Measurements from ENCODE around the gene PTPRG.

PTPRG gene

GRCh38 chr3:62094461-62094860, 533.1 kb downstream of the PTPRG start:
- H3K27ac ChIP-seq (ENCODE audit: low read depth, low read length), result no peak overlapping the region
- no peaks in the 10 kb centered on the region for H3K9me3 ChIP-seq (ENCODE audit: insufficient read depth, low read depth, low read length)
- 97% methylated on average over 5 of the region's 5 CpGs for WGBS
- H3K9ac ChIP-seq (ENCODE audit: low read depth, low read length), result no peak overlapping the region
- H3K4me3 ChIP-seq (ENCODE audit: low read length), result no peak overlapping the region
- H3K27me3 ChIP-seq (ENCODE audit: insufficient read depth, low read length), result no peaks in the 10 kb centered on the region
- no peaks in the 10 kb centered on the region for H3K4me1 ChIP-seq (ENCODE audit: insufficient read depth, low read length)
- H3K36me3 ChIP-seq (ENCODE audit: insufficient read depth, low read length), result no peaks in the 10 kb centered on the region

DNA sequence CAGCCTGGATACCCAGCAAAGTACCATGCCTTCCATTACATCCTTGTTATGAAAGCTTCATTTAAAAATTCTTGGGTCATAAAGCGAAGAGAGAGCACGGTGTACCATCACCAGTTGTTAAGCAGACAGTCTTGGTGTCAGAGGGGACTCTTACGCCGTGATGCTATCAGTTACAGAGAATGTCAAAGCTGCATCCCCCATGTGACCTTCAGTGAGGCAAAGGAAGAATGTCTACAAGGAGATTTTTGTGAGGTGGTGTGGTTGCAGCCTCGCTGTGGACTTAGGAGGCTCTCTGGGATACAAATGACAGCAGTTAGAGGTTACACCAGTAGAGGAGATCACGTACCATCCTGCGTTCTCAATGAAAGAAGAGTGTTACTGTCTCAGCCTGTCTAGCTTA, 533.7 kb downstream of the PTPRG start:
- WGBS, result 95% methylated on average over 7 of the region's 7 CpGs
- no peaks in the 10 kb centered on the region for H3K4me1 ChIP-seq (ENCODE audit: insufficient read depth, low read length)
- no peak overlapping the region for H3K4me3 ChIP-seq (ENCODE audit: low read length)
- H3K9ac ChIP-seq (ENCODE audit: low read depth, low read length), result no peak overlapping the region
- no peaks in the 10 kb centered on the region for H3K36me3 ChIP-seq (ENCODE audit: insufficient read depth, low read length)
- no peaks in the 10 kb centered on the region for H3K9me3 ChIP-seq (ENCODE audit: insufficient read depth, low read depth, low read length)
- no peak overlapping the region for H3K27ac ChIP-seq (ENCODE audit: low read depth, low read length)
- no peaks in the 10 kb centered on the region for H3K27me3 ChIP-seq (ENCODE audit: insufficient read depth, low read length)

DNA sequence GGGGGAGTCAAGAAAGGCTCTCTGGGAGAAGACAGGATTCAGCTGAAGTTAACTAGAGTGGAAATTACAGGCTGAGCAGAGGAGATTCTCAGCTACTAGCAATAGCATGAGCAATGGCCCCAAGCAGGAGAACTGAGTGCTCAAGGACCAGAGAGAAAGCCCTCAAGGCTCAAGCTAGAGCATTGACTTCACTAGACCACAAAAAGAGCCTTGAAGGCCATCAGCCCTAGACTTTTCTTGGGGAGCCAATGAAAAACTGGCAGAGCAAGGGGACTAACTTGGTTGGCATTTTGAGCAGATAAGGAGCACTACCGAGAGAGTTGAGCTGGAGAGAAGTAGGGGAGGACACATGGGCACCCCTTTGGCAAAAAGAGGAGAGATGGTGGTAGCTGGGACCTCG, 534.4 kb downstream of the PTPRG start:
- no peaks in the 10 kb centered on the region for H3K27me3 ChIP-seq (ENCODE audit: insufficient read depth, low read length)
- no peaks in the 10 kb centered on the region for H3K9me3 ChIP-seq (ENCODE audit: insufficient read depth, low read depth, low read length)
- WGBS, result 90% methylated on average over 2 of the region's 2 CpGs
- no peak overlapping the region for H3K27ac ChIP-seq (ENCODE audit: low read depth, low read length)
- no peaks in the 10 kb centered on the region for H3K4me1 ChIP-seq (ENCODE audit: insufficient read depth, low read length)
- H3K4me3 ChIP-seq (ENCODE audit: low read length), result no peak overlapping the region
- H3K36me3 ChIP-seq (ENCODE audit: insufficient read depth, low read length), result no peaks in the 10 kb centered on the region
- H3K9ac ChIP-seq (ENCODE audit: low read depth, low read length), result no peak overlapping the region

- H3K27me3 ChIP-seq (ENCODE audit: insufficient read depth, low read length), result no peaks in the 10 kb centered on the region
- no peaks in the 10 kb centered on the region for H3K36me3 ChIP-seq (ENCODE audit: insufficient read depth, low read length)
- H3K27ac ChIP-seq (ENCODE audit: low read depth, low read length), result no peak overlapping the region
- no peaks in the 10 kb centered on the region for H3K4me1 ChIP-seq (ENCODE audit: insufficient read depth, low read length)
- H3K9ac ChIP-seq (ENCODE audit: low read depth, low read length), result no peak overlapping the region
- WGBS, result 75% methylated on average over 1 of the region's 1 CpG
- no peak overlapping the region for H3K4me3 ChIP-seq (ENCODE audit: low read length)
- no peaks in the 10 kb centered on the region for H3K9me3 ChIP-seq (ENCODE audit: insufficient read depth, low read depth, low read length)
Measured at GRCh38 chr3:62096521-62096920, 535.1 kb downstream of the PTPRG start.

- no peak overlapping the region for H3K4me3 ChIP-seq (ENCODE audit: low read length)
- H3K27ac ChIP-seq (ENCODE audit: low read depth, low read length), result no peak overlapping the region
- no peaks in the 10 kb centered on the region for H3K27me3 ChIP-seq (ENCODE audit: insufficient read depth, low read length)
- H3K9me3 ChIP-seq (ENCODE audit: insufficient read depth, low read depth, low read length), result no peaks in the 10 kb centered on the region
- no peaks in the 10 kb centered on the region for H3K36me3 ChIP-seq (ENCODE audit: insufficient read depth, low read length)
- H3K9ac ChIP-seq (ENCODE audit: low read depth, low read length), result no peak overlapping the region
- H3K4me1 ChIP-seq (ENCODE audit: insufficient read depth, low read length), result no peaks in the 10 kb centered on the region
- WGBS, result 98% methylated on average over 9 of the region's 9 CpGs
Measured at GRCh38 chr3:62097121-62097520, 535.8 kb downstream of the PTPRG start.

- WGBS, result 85% methylated on average over 3 of the region's 4 CpGs
Measured at GRCh38 chr3:62098646-62099365, 537.4 kb downstream of the PTPRG start.

GRCh38 chr3:62100282-62100989, 539.1 kb downstream of the PTPRG start:
- Histone ChIP-seq H3K4me3 (ENCODE audit: low read length) (no peak overlapping the region), H3K9me3 (ENCODE audit: insufficient read depth, low read depth, low read length) (no peaks in the 10 kb centered on the region), H3K36me3 (ENCODE audit: insufficient read depth, low read length) (no peaks in the 10 kb centered on the region), H3K4me1 (ENCODE audit: insufficient read depth, low read length) (no peaks in the 10 kb centered on the region), H3K27me3 (ENCODE audit: insufficient read depth, low read length) (no peaks in the 10 kb centered on the region), H3K27ac (ENCODE audit: low read depth, low read length) (no peak overlapping the region), H3K9ac (ENCODE audit: low read depth, low read length) (no peak overlapping the region)
- 98% methylated on average over 5 of the region's 7 CpGs for WGBS

More at GRCh38 chr3:62098646-62099365, 537.4 kb downstream of the PTPRG start:
- H3K9ac ChIP-seq (ENCODE audit: low read depth, low read length), result no peak overlapping the region
- no peaks in the 10 kb centered on the region for H3K4me1 ChIP-seq (ENCODE audit: insufficient read depth, low read length)
- no peaks in the 10 kb centered on the region for H3K9me3 ChIP-seq (ENCODE audit: insufficient read depth, low read depth, low read length)
- H3K36me3 ChIP-seq (ENCODE audit: insufficient read depth, low read length), result no peaks in the 10 kb centered on the region
- H3K4me3 ChIP-seq (ENCODE audit: low read length), result no peak overlapping the region
- no peaks in the 10 kb centered on the region for H3K27me3 ChIP-seq (ENCODE audit: insufficient read depth, low read length)
- H3K27ac ChIP-seq (ENCODE audit: low read depth, low read length), result no peak overlapping the region

GRCh38 chr3:62101488-62101887, 540.1 kb downstream of the PTPRG start:
- Histone ChIP-seq H3K9ac (ENCODE audit: low read depth, low read length) (no peak overlapping the region), H3K9me3 (ENCODE audit: insufficient read depth, low read depth, low read length) (no peaks in the 10 kb centered on the region), H3K4me1 (ENCODE audit: insufficient read depth, low read length) (no peaks in the 10 kb centered on the region), H3K36me3 (ENCODE audit: insufficient read depth, low read length) (no peaks in the 10 kb centered on the region), H3K4me3 (ENCODE audit: low read length) (no peak overlapping the region), H3K27me3 (ENCODE audit: insufficient read depth, low read length) (no peaks in the 10 kb centered on the region), H3K27ac (ENCODE audit: low read depth, low read length) (no peak overlapping the region)
- WGBS, result 95% methylated on average over 1 of the region's 1 CpG

GRCh38 chr3:62103531-62103930, 542.2 kb downstream of the PTPRG start:
- no peaks in the 10 kb centered on the region for H3K27me3 ChIP-seq (ENCODE audit: insufficient read depth, low read length)
- no peak overlapping the region for H3K4me3 ChIP-seq (ENCODE audit: low read length)
- 92% methylated on average over 3 of the region's 3 CpGs for WGBS
- no peaks in the 10 kb centered on the region for H3K4me1 ChIP-seq (ENCODE audit: insufficient read depth, low read length)
- no peaks in the 10 kb centered on the region for H3K36me3 ChIP-seq (ENCODE audit: insufficient read depth, low read length)
- H3K9me3 ChIP-seq (ENCODE audit: insufficient read depth, low read depth, low read length), result no peaks in the 10 kb centered on the region
- no peak overlapping the region for H3K9ac ChIP-seq (ENCODE audit: low read depth, low read length)
- H3K27ac ChIP-seq (ENCODE audit: low read depth, low read length), result no peak overlapping the region

DNA sequence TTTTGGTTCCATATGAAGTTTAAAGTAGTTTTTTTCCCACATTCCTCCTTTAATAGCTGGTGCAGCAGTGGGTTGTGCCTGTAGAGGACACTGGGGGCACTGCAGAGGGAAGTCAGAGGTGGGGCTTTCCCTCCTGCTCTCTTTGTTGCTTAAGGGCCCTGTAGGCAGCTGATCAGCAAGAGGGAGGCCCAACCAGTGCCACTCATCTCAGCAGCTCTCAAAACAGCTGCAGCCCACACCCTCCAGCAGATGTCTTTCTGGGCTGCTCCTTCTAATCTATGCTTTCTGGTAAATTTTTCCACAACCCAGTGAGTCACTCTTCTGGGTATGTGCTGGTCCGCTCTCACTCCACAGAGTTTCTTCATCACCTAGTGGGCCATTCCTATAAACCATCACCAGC, 548.2 kb downstream of the PTPRG start:
- no peak overlapping the region for H3K9ac ChIP-seq (ENCODE audit: low read depth, low read length)
- H3K27me3 ChIP-seq (ENCODE audit: insufficient read depth, low read length), result no peaks in the 10 kb centered on the region
- no peak overlapping the region for H3K27ac ChIP-seq (ENCODE audit: low read depth, low read length)
- H3K9me3 ChIP-seq (ENCODE audit: insufficient read depth, low read depth, low read length), result no peaks in the 10 kb centered on the region
- H3K4me3 ChIP-seq (ENCODE audit: low read length), result no peak overlapping the region
- H3K36me3 ChIP-seq (ENCODE audit: insufficient read depth, low read length), result no peaks in the 10 kb centered on the region
- H3K4me1 ChIP-seq (ENCODE audit: insufficient read depth, low read length), result no peaks in the 10 kb centered on the region
- 58% methylated on average over 1 of the region's 1 CpG for WGBS

GRCh38 chr3:62110443-62111225, 549.3 kb downstream of the PTPRG start:
- Histone ChIP-seq H3K4me3 (ENCODE audit: low read length) (no peak overlapping the region), H3K27ac (ENCODE audit: low read depth, low read length) (no peak overlapping the region), H3K9ac (ENCODE audit: low read depth, low read length) (no peak overlapping the region), H3K4me1 (ENCODE audit: insufficient read depth, low read length) (no peaks in the 10 kb centered on the region), H3K9me3 (ENCODE audit: insufficient read depth, low read depth, low read length) (no peaks in the 10 kb centered on the region), H3K27me3 (ENCODE audit: insufficient read depth, low read length) (no peaks in the 10 kb centered on the region), H3K36me3 (ENCODE audit: insufficient read depth, low read length) (no peaks in the 10 kb centered on the region)
- 94% methylated on average over 5 of the region's 5 CpGs for WGBS

Measured in HUES64 (cell line).